Smooth muscle cell (in vitro differentiated cells): ENCODE data around the gene CCDC13. TPM values are rescaled to one million over a fixed set of nuclear protein-coding genes. Genes with fewer than 3 reads are reported as not detected.

ENCODE experiments used
- DNase-seq: peaks from one replicate; lab custom pipeline; 2025; ENCODE audit not compliant: unreplicated experiment; lab: John Stamatoyannopoulos, UW
- H2AFZ ChIP-seq: fragments of 200-600 bp; sonication (generic); 2 replicates; pipeline ENCODE4 v1.6.0; 2016; ENCODE audit warnings: antibody characterized with exemption, low read depth, mild to moderate bottlenecking
- H3F3A ChIP-seq: fragments of 200-600 bp; sonication (generic); 2 replicates; pipeline ENCODE4 v1.6.0; 2017; ENCODE audit warnings: antibody characterized with exemption, low read depth
- H3K27ac ChIP-seq: fragments of 200-600 bp; sonication (generic); 2 replicates; pipeline ENCODE4 v1.5.1; 2016; ENCODE audit warnings: low read depth, mild to moderate bottlenecking
- H3K27me3 ChIP-seq: fragments of 200-600 bp; sonication (generic); 2 replicates; pipeline ENCODE4 v1.6.1; 2016; ENCODE audit warnings: low read depth, mild to moderate bottlenecking
- H3K36me3 ChIP-seq: fragments of 200-600 bp; sonication (generic); 2 replicates; pipeline ENCODE4 v1.5.1; 2016; ENCODE audit warnings: low read depth
- H3K4me1 ChIP-seq: fragments of 200-600 bp; sonication (generic); 2 replicates; pipeline ENCODE4 v1.5.1; 2016; ENCODE audit warnings: low read depth
- H3K4me2 ChIP-seq: fragments of 200-600 bp; sonication (generic); 2 replicates; pipeline ENCODE4 v1.6.0; 2016; ENCODE audit warnings: mild to moderate bottlenecking
- H3K4me3 ChIP-seq: fragments of 200-600 bp; sonication (generic); 2 replicates; pipeline ENCODE4 v1.5.1; 2016; ENCODE audit warnings: mild to moderate bottlenecking
- H3K79me2 ChIP-seq: fragments of 200-600 bp; sonication (generic); 2 replicates; pipeline ENCODE4 v1.6.0; 2016; ENCODE audit warnings: low read depth, mild to moderate bottlenecking
- H3K9ac ChIP-seq: fragments of 200-600 bp; sonication (generic); 2 replicates; pipeline ENCODE4 v1.6.0; 2016; ENCODE audit warnings: low read depth
- H3K9me3 ChIP-seq: fragments of 200-600 bp; sonication (generic); replicated peaks from 2 replicates; pipeline ENCODE4 v1.5.1; 2016; ENCODE audit warnings: low read depth
- H4K20me1 ChIP-seq: fragments of 200-600 bp; sonication (generic); 2 replicates; pipeline ENCODE4 v1.6.0; 2016; ENCODE audit warnings: low read depth
- WGBS: methylation state at CpG from one replicate; pipeline ENCODE4 v1.1.7; 2016; ENCODE audit warnings: low lambda C conversion rate; 5-methylcytosine and 5-hydroxymethylcytosine counted together
- polyA plus RNA-seq: library from polyadenylated mRNA; unstranded; fragments of >200 nt; fragmentation: Nextera tagmentation; extraction: Ambion mirVana; gene quantifications from 2 replicates; pipeline ENCODE4 v1.2.1, GENCODE V29; 2016
- total RNA-seq: library from RNA; depleted of rRNA; stranded (reverse); fragments of >200 nt; gene quantifications from 2 replicates; pipeline ENCODE4 v1.2.3, GENCODE V29; 2014
- TF ChIP-seq, protein P1 (sequence below): fragments of 200-600 bp; sonication (generic); IDR thresholded peaks from 2 replicates; pipeline ENCODE4 v1.5.1; 2017; ENCODE audit warnings: borderline replicate concordance, mild to moderate bottlenecking, antibody characterized with exemption; ENCODE audit not compliant: insufficient read depth, poor library complexity, severe bottlenecking

Gene CCDC13
- total and polyA plus RNA-seq, 2 experiments from 2014 or later: not detected

DNA sequence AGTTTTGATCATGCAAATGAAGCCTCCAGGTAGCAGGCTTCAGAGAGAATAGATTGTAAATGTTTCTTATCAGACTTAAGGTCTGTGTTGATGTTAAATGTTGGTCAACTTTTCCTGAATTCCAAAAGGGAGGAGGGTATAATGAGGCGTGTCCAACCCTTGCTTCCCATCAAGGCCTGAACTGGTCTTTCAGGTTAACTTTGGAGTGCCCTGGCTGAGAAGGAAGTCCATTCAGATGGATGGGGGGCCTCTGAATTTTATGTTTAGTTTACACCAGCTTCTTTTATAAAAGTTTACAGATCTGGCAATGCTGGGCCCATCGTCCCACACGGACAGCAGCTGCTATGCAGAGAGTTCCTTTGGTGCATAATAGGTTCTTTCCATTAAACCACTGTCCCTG lies 8.9 kb downstream of the CCDC13 start:
- TF ChIP-seq, protein P1, sequence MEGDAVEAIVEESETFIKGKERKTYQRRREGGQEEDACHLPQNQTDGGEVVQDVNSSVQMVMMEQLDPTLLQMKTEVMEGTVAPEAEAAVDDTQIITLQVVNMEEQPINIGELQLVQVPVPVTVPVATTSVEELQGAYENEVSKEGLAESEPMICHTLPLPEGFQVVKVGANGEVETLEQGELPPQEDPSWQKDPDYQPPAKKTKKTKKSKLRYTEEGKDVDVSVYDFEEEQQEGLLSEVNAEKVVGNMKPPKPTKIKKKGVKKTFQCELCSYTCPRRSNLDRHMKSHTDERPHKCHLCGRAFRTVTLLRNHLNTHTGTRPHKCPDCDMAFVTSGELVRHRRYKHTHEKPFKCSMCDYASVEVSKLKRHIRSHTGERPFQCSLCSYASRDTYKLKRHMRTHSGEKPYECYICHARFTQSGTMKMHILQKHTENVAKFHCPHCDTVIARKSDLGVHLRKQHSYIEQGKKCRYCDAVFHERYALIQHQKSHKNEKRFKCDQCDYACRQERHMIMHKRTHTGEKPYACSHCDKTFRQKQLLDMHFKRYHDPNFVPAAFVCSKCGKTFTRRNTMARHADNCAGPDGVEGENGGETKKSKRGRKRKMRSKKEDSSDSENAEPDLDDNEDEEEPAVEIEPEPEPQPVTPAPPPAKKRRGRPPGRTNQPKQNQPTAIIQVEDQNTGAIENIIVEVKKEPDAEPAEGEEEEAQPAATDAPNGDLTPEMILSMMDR: no peak
- H3K9ac ChIP-seq: no peak overlapping the region
- no peak overlapping the region for H2AFZ ChIP-seq
- H3K4me2 ChIP-seq: no peak overlapping the region
- H3K4me3 ChIP-seq: no peak overlapping the region
- 81% methylated on average over 3 of the region's 3 CpGs for WGBS
- no peaks in the 10 kb centered on the region for H4K20me1 ChIP-seq
- no peak for DNase-seq
- no peaks in the 10 kb centered on the region for H3F3A ChIP-seq
- H3K27me3 ChIP-seq: no peaks in the 10 kb centered on the region
- H3K4me1 ChIP-seq: no peaks in the 10 kb centered on the region
- no peaks in the 10 kb centered on the region for H3K36me3 ChIP-seq
- no peaks in the 10 kb centered on the region for H3K79me2 ChIP-seq
- H3K27ac ChIP-seq: no peak overlapping the region
- no peaks in the 10 kb centered on the region for H3K9me3 ChIP-seq

DNA sequence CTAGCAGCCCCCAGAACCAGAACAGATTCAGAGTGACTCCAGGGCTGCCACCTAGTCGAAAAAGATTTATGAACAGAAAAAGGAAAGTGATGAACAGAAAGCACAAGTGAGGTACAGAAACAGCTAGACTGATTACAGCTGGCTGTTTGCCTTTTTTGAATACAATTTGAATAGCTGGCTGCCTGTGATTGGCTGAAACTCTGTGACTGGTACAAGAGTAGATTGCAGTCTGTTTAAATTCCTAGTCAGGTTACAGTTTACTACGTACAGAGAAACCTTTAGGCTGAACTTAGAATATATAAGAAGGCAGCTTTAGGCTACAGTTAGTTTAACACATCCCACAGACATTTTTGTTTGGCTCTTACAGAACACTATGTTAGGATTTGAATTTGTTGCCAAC lies 10.0 kb downstream of the CCDC13 start:
- DNase-seq: no peak
- H2AFZ ChIP-seq: no peak overlapping the region
- no peak overlapping the region for H3K27ac ChIP-seq

DNA sequence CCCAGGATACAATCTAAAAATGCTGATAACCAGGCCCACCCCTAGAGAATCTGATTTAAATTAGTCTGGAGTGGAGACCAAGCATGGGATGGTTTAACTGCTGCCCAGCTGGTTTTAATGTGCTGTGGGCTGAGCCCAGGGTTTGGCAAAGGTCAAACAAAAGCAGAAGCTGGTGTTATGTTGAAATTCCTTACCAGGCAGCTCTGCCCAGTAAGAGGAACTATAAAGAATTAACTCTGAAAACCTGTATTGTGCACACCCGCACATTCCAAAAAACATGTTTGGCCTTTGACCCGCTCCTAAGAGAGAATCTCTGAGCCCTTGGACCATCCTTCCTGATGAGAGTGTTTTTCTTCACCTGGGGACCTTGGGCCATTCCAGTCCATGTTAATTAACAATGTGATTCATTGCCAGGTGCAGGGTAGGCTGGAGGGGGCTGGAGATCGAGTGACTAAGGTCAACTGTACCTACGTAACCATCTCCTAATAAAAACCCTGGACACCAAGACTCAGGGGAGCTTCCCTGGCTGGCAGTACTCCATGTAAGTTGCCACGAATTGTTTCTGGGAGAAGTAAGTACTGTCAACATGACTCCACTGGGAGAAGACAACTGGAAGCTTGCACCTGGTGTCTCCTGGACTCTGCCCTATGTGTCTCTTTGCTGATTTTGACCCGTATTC lies 10.9 kb downstream of the CCDC13 start:
- Histone ChIP-seq H3K27me3 (no peaks in the 10 kb centered on the region), H3K4me3 (no peak overlapping the region), H3K9me3 (no peaks in the 10 kb centered on the region), H3K36me3 (no peaks in the 10 kb centered on the region), H3F3A (no peaks in the 10 kb centered on the region), H3K79me2 (no peaks in the 10 kb centered on the region), H4K20me1 (no peaks in the 10 kb centered on the region), H3K27ac (no peak overlapping the region), H3K9ac (no peak overlapping the region), H3K4me2 (no peak overlapping the region), H2AFZ (no peak overlapping the region), H3K4me1 (no peaks in the 10 kb centered on the region)
- DNase-seq: no peak
- TF ChIP-seq, protein P1: no peak
- 93% methylated on average over 6 of the region's 6 CpGs for WGBS

More for the DNA sequence above, 10.0 kb downstream of the CCDC13 start:
- no peaks in the 10 kb centered on the region for H3K4me1 ChIP-seq
- H3F3A ChIP-seq: no peaks in the 10 kb centered on the region
- H4K20me1 ChIP-seq: no peaks in the 10 kb centered on the region
- H3K79me2 ChIP-seq: no peaks in the 10 kb centered on the region
- WGBS: 80% methylated on average over 2 of the region's 2 CpGs
- no peaks in the 10 kb centered on the region for H3K27me3 ChIP-seq
- H3K4me3 ChIP-seq: no peak overlapping the region
- H3K9ac ChIP-seq: no peak overlapping the region
- TF ChIP-seq, protein P1: no peak
- no peaks in the 10 kb centered on the region for H3K36me3 ChIP-seq
- H3K9me3 ChIP-seq: no peaks in the 10 kb centered on the region
- no peak overlapping the region for H3K4me2 ChIP-seq

DNA sequence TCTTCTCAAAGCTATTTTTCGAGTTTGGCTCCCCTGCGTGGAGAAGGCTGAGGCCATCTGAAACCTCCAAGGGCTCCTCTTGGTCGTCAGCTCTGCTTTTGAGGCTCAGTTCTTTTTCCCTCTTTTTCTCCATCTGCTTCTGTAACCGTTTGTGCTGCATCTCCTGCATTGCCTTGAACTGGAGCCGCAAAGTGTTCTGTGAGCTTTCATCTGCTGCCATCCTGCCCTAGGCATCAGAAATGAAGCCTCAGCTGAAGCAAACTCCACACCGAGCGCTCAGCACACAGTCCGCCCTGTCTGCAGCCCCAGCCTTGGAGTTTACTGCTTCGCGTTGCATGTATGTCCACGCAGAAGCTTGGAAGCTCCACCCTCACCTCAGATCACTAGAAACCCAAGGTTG lies 14.9 kb downstream of the CCDC13 start:
- Histone ChIP-seq H3K4me2 (no peak overlapping the region), H3K4me3 (no peak overlapping the region), H3K27ac (no peak overlapping the region), H3K9ac (no peak overlapping the region), H3F3A (no peaks in the 10 kb centered on the region), H3K4me1 (no peaks in the 10 kb centered on the region), H3K27me3 (no peaks in the 10 kb centered on the region), H3K36me3 (no peaks in the 10 kb centered on the region), H3K79me2 (no peaks in the 10 kb centered on the region), H2AFZ (no peak overlapping the region), H4K20me1 (no peaks in the 10 kb centered on the region), H3K9me3 (no peaks in the 10 kb centered on the region)
- DNase-seq: no peak
- 86% methylated on average over 11 of the region's 11 CpGs for WGBS
- TF ChIP-seq, protein P1: no peak
